Measurements from ENCODE around the gene CASD1.

DNA sequence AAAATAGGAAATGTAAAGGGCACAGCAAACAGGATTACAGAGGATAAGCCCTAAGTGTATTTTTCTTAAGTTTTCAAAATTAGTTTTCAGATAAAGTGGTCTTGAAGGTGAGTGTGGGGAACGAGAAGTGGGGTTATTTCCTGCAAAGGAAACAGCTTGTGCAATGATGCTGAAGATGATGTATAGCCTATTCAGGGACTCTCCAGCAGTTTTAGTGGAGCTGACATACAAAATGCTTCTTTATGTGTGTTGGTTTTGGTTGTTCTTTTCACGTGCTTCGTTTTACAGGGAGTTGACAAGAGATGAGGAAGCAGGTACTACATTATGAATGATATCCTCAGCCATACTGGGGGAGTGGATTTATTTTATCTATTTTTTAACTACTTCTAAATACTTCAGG lies 20.5 kb downstream of the CASD1 start:
- TF ChIP-seq POLR2A (IDR thresholded peaks at IDR 0.05) (no peak), CTCF (IDR thresholded peaks at IDR 0.05 in 8 of 11, conservative IDR thresholded peaks at IDR 0.05 in 3 of 11) (no peak)
